NT2/D1 (cell line): ENCODE data around the gene FUCA1.

Experiments used
- SUZ12 ChIP-seq: IDR thresholded peaks from 2 replicates; pipeline ENCODE4 v1.6.1; 2011; ENCODE audit not compliant: insufficient read length, insufficient read depth; ENCODE audit errors: extremely low read depth
- YY1 ChIP-seq: IDR thresholded peaks from 2 replicates; pipeline ENCODE4 v1.6.1; 2011; ENCODE audit not compliant: insufficient read length, insufficient read depth
- ZNF274 ChIP-seq: IDR thresholded peaks from 2 replicates; pipeline ENCODE4 v1.6.1; 2011; ENCODE audit warnings: mild to moderate bottlenecking, low read depth, low read length

DNA sequence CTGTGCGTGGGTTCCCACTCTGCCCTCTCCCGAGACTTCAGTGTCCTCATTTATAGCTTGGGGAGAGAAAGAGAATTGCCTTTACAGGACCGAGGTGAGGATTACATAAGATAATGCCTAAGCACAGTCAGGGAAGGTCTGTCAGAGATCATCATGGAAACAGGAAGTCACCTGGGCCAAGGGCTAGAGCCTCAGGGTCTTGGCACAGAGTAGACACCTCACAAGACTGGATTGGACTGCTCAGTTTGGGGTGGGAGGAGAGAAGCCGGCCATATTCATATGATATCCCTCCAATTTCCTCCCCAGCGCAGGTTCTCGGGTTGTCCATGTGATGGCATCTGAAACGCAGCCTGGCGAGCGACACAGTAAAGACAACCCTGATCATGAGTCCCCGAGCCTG lies 41.3 kb upstream of the FUCA1 start:
- TF ChIP-seq YY1: no peak
- no peak for TF ChIP-seq ZNF274
- TF ChIP-seq SUZ12: no peak
